GM19043 (cell line): ENCODE data around the gene FOXK2.

Experiments used
- ATAC-seq: cut with Tn5 transposase; IDR thresholded peaks from one replicate; pipeline ENCODE4 v1.9.1; 2021; ENCODE audit warnings: low read depth; ENCODE audit not compliant: unreplicated experiment

The FOXK2 gene

DNA sequence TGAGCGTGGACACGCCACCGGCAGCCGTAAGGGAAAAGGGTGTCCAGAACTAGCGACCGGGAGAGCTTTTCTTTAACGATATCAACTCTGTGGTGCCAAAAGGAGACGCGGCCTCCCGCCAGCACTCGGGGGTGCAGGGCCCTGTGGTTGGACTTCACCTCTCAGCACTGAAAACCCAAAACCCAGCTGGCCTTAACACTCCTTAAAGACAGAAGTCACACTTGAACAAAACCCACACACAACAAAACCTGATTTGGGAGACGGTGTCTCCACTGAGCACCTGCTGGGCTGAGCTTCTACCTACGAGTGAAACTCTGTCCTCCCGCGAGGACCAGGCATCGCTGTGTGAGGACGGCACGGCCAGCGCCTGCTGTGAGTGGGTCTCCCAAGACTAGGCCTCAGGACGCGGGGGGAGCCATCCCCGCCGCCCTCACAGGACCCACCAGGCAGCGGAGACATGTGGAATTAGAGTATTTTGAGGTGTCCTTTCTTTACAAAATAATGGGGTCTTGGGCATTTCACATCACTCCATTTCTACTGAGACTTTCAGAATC is 82.0 kb downstream of the FOXK2 start:
- no peak for ATAC-seq

DNA sequence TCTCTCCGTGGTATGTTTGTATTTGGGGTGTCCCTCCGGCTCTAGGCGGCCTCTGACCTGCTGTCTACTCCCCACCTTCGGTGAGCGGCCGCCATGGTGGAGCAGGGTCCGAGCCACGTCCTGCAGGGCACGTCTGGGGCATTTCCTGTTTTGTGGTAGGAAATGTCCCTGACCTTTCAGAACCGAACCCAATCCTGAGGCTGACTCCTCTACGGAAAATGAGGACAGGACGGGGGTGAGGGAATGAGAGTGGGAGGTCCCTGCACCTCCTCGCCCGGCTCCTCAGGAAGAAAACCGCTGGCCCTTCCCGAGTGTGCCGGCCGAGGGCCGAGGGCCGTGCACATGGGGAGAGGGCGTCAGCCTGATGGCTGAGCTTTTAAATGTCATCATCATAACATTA is 83.0 kb downstream of the FOXK2 start:
- ATAC-seq, result no peak

DNA sequence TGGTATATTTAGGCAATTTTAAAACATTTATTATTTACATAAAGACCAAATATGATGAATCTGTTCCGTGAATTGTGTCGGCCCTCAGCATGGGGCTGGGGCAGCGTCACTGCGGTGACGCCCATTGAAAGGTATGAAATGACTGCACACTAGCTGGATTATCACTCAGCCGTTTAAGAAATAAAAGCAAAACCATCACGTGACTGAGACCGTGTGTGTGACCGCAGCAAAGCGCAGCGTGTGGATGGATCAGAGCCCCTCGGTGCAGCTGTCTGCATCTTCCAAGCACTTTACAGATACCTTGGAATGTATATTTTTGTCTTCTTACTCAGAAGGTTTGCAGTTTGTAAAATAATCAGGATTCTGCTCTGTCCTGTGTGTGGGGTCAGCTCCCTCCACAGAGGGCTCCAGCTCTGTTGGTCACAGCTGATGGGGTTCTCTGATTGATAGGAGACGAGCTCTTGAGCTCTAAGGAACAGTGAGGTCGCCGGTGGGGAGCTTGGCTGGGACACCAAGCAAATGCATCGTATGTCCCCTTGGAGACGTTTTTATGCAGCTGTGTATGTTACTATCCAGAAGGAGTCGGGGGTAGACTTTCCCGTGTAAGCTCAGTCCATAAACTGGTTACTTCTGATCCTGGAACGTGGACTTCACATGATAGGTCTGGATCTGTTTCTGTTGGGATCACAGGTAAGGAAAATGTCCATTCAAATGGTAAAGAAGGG is 83.6 kb downstream of the FOXK2 start:
- ATAC-seq, result no peak

DNA sequence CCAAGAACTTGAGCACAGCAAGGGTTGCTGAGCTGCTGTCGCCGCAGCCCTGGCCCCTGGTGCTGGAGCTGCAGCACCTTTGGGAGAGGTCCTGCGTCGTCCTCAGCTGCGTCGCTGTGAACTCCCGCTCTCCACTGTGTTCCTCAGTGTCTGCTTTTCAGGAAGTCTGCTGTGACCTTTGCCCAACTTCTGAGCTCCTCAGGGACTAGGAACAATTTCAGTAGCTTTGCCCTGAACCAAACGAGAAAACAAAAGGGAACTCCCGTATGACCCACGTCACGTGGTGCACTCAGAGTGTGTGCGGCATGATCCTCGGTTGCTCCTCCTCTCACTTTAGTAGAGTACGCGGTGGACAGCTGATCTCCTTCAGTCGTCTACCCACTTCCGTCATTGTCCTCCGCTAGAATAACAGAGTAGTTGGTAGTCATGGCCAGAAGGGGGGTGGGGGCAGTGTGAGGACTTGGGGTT is 84.5 kb downstream of the FOXK2 start:
- ATAC-seq, result no peak

DNA sequence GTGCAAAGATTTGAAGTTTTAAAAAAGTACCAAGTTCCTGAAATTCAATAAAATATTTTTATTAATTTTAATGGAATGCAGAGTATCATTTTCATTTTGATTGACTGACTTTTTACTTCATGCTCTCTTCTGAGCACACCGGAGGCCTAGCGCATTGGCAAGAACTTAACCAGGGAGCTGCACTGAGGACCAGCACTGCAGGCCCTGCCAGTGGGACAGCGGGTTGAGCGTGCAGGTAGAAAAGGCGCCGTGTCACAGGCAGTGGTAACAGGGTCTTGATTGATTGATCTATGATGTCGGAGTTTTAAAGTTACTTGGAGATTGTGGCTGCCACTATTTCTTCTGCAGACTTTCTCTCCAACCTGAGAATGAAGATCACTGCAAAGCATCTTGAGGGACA is 85.0 kb downstream of the FOXK2 start:
- no peak for ATAC-seq

DNA sequence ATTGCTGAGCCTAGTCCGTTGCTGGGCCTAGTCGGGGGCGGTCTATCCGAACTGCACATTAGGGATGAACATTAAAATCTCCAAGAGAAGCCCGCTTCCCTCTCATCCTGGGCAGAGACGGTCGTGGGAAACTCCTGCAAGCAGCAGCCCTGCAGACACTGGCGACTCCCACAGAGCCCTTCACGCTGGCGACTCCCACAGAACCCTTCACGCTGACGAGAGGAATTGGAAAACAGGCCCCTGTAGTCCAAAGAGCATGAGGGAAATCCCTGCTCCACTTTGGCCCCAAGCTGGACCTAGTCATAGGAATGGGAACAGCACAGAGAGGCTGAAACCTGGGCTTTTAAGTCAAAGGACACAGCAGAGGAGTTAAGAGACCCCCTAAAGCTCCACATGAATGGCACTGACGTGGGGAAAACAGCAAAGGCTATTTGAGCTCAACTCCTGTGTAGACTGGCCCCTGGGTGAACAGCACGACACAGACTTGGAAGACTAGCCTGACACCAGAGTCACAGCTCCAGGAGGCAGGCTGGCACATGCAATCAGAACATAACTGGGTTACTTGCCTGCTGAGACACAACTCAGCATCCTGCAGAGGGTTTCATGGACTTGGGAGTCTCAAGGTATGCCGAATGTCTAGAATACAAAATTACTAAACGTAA is 86.5 kb downstream of the FOXK2 start:
- no peak for ATAC-seq

DNA sequence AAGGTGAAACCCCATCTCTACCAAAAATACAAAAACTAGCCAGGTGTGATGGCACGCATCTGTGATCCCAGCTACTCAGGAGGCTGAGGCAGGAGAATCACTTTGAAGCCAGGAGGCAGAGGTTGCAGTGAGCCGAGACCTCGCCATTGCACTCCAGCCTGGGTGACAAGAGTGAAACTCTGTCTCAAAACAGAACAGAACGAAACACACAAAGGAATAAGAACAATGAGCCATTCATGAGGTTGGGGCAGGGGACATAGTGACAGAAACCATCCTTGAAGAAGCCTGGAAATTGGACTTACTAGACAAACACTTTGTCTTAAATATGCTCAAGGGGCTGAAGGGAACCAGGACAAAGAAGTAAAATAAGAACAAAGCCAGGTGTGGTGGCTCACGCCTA is 89.3 kb downstream of the FOXK2 start:
- ATAC-seq, result no peak

DNA sequence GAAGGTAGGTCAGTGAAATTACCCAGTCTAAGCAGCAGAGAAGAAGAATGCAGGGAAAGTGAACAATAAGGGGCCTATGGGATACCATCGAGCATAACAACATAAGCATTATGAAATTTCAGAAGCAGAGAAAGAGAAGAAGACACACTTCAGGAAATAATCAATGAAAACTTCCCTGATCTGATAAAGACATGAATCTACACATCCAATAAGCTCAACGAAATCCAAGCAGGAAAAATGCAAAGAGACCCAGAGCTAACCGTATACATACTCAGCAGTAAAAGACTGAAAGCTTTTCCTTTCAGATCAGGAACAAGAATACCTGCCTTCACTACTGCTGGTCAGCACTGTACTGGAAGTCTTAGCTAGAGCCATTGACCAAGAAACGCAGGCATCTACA is 90.1 kb downstream of the FOXK2 start:
- no peak for ATAC-seq

DNA sequence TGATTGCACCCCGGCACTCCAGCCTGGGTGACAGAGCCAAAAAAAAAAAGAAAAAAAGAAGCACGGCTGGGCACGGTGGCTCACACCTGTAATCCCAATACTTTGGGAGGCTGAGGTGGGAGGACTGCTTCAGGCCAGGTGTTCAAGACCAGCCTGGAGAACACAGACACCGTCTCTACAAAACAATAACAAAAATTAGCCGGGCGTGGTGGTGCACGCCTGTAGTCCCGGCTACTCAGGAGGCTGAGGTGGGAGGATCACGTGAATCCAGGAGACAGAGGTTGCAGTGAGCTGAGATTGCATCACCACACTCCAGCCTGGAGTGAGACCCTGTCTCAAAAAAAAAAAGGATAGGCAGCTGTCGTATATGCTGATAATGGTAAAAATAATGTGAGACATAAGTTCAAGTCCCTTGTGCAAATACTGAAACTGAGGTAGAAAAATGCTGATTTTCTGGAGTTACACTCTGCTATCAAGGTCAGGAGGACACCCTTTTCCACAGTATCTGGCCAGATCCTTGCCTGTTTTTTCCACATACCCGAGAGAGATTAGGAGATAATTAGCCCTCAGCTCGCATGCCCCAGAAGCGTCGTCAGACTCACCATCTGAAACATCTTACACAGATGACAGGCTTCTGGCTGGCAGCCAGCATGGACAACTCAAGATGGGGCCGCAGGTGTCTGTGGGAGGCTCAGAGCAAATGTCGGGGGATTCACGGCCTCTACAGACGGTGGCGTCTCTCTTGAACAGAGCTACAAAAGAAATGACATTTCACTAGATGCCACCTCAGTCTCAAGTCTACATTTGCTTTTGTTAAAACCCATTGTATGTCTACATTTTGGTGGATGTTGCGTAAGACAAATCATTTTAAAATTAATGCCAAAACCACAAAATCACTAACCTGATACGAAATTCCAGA is 91.9 kb downstream of the FOXK2 start:
- no peak for ATAC-seq

DNA sequence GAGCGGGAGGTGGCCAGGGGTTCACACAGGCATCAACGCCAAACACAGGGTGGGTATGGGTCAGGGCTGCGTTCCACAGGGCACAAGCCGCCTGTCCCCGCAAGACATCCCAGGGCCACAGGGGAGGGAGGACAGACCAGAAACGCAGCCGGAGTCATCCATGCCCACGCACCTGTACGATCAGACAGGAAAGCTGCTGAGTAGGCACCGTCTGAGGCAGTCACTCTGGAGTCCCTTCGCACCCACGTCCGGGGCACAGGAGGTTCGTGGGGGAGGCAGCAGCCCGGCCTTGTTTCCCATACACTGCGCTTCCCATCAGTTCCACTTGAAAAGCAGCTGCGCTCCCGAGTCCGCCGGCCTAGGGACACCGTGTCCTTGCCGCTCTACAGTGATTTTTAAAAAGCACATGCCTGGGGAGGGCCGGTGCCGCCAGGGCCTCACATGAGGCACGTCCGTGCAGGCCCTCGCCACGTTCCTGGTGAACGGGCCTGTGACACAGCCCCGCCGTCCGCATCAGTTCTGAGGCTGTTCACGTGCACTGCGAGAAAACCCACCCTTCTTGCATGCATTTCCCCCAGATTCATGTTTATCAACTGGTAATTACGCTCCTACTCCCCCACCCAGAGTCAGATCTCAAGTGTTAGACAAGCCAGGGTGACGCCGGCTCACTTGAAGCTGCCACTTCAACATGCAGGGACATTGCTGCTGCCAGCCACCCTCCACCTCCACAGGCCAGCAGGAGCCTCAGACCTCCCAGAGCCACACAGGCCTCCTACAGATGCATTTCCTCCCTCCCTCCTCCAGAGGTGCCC is 94.0 kb downstream of the FOXK2 start:
- no peak for ATAC-seq

DNA sequence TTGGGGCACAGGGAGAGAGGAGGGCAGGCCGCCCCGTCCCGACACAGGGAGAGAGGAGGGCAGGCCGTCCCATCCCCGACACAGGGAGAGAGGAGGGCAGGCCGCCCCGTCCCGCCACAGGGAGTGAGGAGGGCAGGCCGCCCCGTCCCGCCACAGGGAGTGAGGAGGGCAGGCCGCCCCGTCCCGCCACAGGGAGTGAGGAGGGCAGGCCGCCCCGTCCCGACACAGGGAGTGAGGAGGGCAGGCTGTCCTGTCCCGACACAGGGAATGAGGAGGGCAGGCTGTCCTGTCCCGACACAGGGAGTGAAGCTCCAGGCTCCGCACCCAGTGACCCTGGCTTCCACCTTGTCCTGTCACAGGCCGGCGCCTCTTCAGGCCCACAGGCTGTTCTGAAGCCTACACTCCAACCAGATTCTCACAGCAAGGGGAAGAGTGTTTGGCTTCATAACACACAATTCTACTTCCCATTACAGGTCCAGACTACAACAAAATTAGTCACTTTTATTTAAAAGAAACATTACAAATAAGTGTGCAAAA is 94.6 kb downstream of the FOXK2 start:
- ATAC-seq, result no peak

DNA sequence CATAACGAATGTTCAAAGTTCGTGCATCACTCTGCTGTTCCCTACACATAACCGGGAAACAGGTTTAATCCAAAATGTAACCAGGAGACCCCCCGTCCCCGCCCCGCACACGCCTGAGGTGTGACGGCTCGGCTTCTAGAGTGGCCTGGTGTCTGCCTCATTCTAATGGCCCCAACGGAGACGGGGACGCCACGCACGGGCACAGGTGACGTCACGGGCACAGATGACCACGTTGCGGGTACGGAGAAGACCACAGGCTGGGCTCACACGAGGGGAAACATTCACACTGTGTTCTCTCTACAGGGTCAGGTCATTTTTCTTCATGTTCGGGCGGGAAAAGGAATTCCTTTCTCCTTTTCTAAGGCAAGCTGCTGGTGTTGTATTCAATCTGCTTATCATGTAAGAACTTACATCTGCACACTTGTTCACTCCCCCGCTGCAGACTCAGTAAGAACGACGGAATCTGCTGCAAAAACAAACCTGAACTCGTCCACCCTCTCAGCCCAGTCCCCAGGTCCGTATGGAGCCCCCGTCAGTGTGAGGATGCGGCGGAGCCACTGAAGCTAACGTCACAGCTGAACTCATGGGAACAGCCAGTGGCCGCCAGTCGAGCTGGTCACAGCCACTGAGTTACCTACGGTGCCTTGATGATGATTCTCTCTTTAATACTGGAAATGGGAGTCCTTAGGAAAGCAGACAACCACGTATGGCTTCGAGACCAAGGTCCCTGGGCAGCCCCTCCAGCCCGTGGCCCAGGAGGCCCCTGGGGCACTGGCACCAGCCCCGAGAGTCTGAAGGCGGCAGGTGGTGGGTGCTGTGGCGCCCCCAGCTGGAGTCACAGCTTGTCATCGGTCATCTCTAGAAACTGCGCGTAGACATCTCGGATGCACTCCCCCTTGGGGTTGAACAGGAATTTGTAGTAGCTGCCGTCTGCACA is 95.8 kb downstream of the FOXK2 start:
- no peak for ATAC-seq

DNA sequence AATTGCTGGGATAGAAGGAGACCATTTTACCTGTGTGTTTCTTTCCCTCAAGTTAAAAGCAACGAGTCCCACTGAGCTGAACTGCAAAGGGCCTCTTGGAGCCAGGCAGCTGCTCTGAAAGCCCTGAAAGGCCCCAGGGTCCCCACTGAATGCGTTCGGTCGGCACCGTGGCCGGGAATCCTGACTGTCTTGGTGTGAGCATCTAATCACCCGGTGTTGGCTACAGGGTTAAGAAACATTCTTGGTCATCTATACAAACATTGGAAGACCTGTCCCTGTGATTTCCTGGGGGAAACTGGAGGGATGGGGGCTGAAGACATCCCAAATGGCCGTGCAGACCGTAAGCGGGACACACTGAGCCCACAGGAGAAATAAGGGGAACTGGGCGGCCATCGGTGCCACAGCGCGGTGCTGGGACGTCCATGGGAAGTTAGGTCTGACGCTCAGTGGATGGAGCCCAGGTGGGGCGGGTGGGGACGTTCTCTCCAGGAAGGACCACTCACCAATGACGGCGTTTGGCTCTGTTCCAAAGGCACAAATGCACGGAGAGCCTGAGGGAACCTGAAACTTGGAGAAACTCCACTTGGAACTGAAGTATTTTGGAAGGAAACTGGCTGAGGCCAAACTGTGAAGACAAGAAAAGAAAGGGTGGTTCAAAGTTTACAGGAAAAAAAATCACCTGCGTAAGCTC is 96.6 kb downstream of the FOXK2 start:
- ATAC-seq, result no peak

DNA sequence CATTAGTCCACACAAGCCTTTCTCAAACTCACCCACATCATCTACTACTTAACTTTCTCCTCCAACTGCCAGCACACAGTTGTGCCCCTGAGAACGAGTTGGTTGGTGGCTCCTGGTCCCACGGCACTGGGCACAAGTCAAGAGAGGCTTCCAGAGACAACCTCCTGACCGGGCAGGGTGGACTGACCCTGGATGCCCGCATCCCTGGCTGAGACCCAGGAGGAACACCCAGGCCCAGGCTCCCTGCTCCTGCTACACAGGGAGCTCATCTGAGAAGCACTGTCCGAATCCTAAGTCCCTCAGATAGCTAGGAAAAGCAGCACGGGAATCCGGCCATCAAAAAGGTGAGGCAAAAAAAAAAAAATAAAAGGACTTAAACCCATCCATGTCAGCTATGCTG is 99.7 kb downstream of the FOXK2 start:
- no peak for ATAC-seq

DNA sequence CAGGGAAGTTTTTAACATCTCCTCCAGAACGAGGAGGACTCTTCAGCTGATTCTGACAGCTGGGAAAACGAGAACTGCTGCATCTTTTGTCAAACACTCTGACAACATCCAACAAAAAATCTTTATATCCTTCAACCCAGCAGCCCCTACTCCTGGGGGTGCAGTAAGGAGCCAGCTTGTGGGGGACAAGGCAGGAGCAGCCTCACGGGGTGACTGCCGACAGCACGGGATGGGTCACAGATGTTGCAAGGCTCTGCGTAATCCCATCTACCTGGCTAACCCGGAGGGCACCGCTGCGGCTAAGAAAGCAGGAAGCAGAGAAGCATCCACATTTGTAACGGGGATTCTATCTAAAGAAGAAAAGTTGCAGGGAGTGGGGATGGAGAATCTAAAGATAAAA is 100.1 kb downstream of the FOXK2 start:
- no peak for ATAC-seq

DNA sequence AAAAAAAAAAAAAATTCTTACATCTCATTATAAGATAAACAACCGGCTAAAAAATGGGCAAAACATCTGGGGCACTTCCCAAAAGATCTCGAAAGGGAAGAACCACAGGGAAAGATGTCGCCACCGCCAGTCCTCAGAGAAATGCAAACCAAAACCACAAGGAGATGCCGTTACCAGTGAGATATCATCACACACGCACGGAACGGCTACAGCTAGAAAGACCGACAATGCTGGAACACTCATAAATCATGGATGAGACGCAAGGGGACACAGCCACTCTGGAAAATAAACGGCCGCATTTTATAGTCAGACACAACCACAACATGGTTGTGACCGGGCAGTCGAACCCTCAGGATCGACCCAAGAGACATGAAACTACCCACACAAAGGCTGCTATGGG is 104.2 kb downstream of the FOXK2 start:
- ATAC-seq, result no peak

DNA sequence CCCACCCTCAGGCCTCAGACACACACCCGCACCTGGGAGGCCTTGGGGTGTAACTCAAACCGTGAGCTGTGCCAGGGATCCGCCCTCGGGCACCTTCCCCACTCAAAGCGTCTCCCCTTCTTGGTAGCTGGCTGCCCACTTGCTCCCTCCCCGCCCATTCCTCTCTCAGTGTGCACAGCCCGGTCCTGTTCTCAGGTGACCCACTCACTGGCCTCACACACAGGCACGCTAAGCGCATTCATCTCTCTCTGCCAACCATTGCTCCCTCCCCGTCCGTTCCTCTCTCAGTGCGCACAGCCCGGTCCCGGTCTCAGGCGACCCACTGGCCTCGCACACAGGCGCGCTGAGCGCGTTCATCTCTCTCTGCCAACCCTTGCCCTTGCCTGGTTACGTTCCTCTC is 107.9 kb downstream of the FOXK2 start:
- no peak for ATAC-seq

DNA sequence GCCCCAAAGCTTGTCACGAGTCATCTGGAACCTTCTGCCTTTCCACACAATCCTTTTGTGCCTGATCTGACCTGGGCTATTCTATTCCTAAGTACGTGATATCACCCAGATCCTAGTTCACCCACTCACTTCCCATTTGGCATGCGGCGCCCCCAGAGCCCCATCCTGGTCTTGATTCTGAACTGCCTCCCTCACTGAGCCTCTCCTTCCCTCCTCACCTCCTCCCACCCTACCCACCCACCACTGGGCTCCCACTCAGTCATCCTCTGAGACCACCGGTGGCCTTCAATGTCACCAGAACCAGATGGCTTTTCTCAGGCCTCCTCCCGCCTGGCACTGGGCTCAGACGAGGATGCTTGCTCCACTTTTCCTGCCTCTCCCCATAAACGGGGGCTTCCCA is 110.2 kb downstream of the FOXK2 start:
- no peak for ATAC-seq
